Endothelial cell of umbilical vein (primary cell): ENCODE measurements around the gene TMEFF2. TPM values are rescaled to one million over a fixed set of nuclear protein-coding genes. Genes with fewer than 3 reads are reported as not detected.

ENCODE experiments used
- BruUV-seq: library from RNA; stranded (reverse); fragments of 400-500 nt; replicated peaks from 2 replicates; lab custom pipeline; 2021; lab: Mats Ljungman, UMichigan
- CTCF ChIA-PET: fragments of 300-600, 350-600 bp; sonication (Branson Sonifier 250); formaldehyde crosslinking; loops from one replicate; lab custom pipeline; 2021; ENCODE audit warnings: antibody characterized with exemption, inconsistent platforms; lab: Charles Lee
- POLR2A ChIA-PET: fragments of 300-600, 350-600 bp; sonication (Branson Sonifier 250); formaldehyde crosslinking; loops from one replicate; lab custom pipeline; 2021; ENCODE audit warnings: antibody characterized with exemption, inconsistent platforms; lab: Charles Lee
- DNase-seq: peaks from one replicate; pipeline ENCODE4 v3.0.0-alpha.2; 2011; ENCODE audit warnings: low read depth, low spot score
- FAIRE-seq: peaks from 2 replicates; lab custom pipeline; 2011; peaks lifted over from hg19 to GRCh38; lab: Jason Lieb, UNC
- H2AFZ ChIP-seq: 2 replicates; pipeline ENCODE4 v1.6.0; 2012; ENCODE audit warnings: low read depth, low read length, control low read depth, inconsistent platforms
- H3K27ac ChIP-seq: 2 replicates; pipeline ENCODE4 v1.5.1; 2011; ENCODE audit warnings: low read depth, mild to moderate bottlenecking, control low read depth, low read length, moderate library complexity; ENCODE audit not compliant: insufficient read depth
- H3K27me3 ChIP-seq, 2 experiments: 2 replicates each; pipeline versions ENCODE4 v1.6.0 to v1.6.1; 2011; ENCODE audit warnings: low read length in 2 of 2, mixed read lengths in 1 of 2; ENCODE audit not compliant: control insufficient read depth in 2 of 2, insufficient read depth in 2 of 2
- H3K36me3 ChIP-seq, 2 experiments: 2 replicates in 1 of 2; 3 replicates in 1 of 2; pipeline ENCODE4 v1.5.1; 2011; ENCODE audit warnings: low read length in 2 of 2, mild to moderate bottlenecking in 1 of 2, moderate library complexity in 1 of 2; ENCODE audit not compliant: control insufficient read depth in 2 of 2, insufficient read depth in 2 of 2; ENCODE audit errors: extremely low read depth in 1 of 2
- H3K4me1 ChIP-seq: 3 replicates; pipeline ENCODE4 v1.5.1; 2011; ENCODE audit warnings: mild to moderate bottlenecking, low read length; ENCODE audit not compliant: control insufficient read depth, insufficient read depth; ENCODE audit errors: extremely low read depth
- H3K4me2 ChIP-seq: 2 replicates; pipeline ENCODE4 v1.6.1; 2011; ENCODE audit warnings: low read length, control low read depth, mixed read lengths; ENCODE audit not compliant: insufficient read depth
- H3K4me3 ChIP-seq, 3 experiments: fragments of 200-600 bp in 1 of 3; sonication (generic), shearing (Covaris generic) in 1 of 3; replicated peaks in 1 of 3; 2 replicates each; pipeline ENCODE4 v1.5.1; 2011 to 2016; ENCODE audit warnings: control low read depth in 3 of 3, low read length in 3 of 3, mild to moderate bottlenecking in 2 of 3, inconsistent platforms in 1 of 3, low read depth in 1 of 3, moderate library complexity in 1 of 3; ENCODE audit not compliant: insufficient read depth in 1 of 3
- H3K79me2 ChIP-seq: 2 replicates; pipeline ENCODE4 v1.6.0; 2012; ENCODE audit warnings: low read length, inconsistent platforms; ENCODE audit not compliant: control insufficient read depth, insufficient read depth
- H3K9ac ChIP-seq: replicated peaks from 2 replicates; pipeline ENCODE3; 2011; ENCODE audit warnings: low read length, control low read depth; ENCODE audit not compliant: insufficient read depth; ENCODE audit errors: extremely low read depth
- H3K9me1 ChIP-seq: replicated peaks from 3 replicates; pipeline ENCODE4 v1.6.0; 2011; ENCODE audit warnings: mild to moderate bottlenecking, low read length; ENCODE audit not compliant: control insufficient read depth, insufficient read depth; ENCODE audit errors: extremely low read depth
- H3K9me3 ChIP-seq: replicated peaks from 2 replicates; pipeline ENCODE4 v1.5.1; 2012; ENCODE audit warnings: low read length, inconsistent platforms; ENCODE audit not compliant: control insufficient read depth, insufficient read depth
- H4K20me1 ChIP-seq: replicated peaks from 2 replicates; pipeline ENCODE3; 2011; ENCODE audit warnings: mild to moderate bottlenecking, low read length; ENCODE audit not compliant: control insufficient read depth, insufficient read depth; ENCODE audit errors: extremely low read depth
- CTCF ChIP-seq, 2 donors: IDR thresholded peaks; 1 replicate in 1 of 2; 2 replicates in 1 of 2; pipeline ENCODE4 v1.5.1; 2011; ENCODE audit warnings: low read length in 2 of 2, mild to moderate bottlenecking in 2 of 2, moderate library complexity in 2 of 2, control low read depth in 1 of 2, inconsistent platforms in 1 of 2, low read depth in 1 of 2; ENCODE audit not compliant: insufficient read depth in 1 of 2; ENCODE audit errors: extremely low read depth in 1 of 2
- EZH2 ChIP-seq: IDR thresholded peaks from 2 replicates; pipeline ENCODE4 v1.6.1; 2012; ENCODE audit warnings: borderline replicate concordance, low read depth, mild to moderate bottlenecking, moderate library complexity, low read length, inconsistent platforms; ENCODE audit not compliant: severe bottlenecking
- FOS ChIP-seq: IDR thresholded peaks from 2 replicates; pipeline ENCODE4 v1.6.1; 2011; ENCODE audit warnings: mild to moderate bottlenecking, low read length, moderate library complexity, borderline replicate concordance; ENCODE audit not compliant: insufficient read depth
- GATA2 ChIP-seq: IDR thresholded peaks from 2 replicates; pipeline ENCODE4 v1.7.0; 2011; ENCODE audit warnings: low read depth, mild to moderate bottlenecking, moderate library complexity, mixed read lengths, low read length; ENCODE audit not compliant: insufficient read length, insufficient read depth
- JUN ChIP-seq: IDR thresholded peaks from 2 replicates; pipeline ENCODE4 v1.6.1; 2011; ENCODE audit warnings: borderline replicate concordance, low read depth; ENCODE audit not compliant: insufficient read length, insufficient read depth
- MAX ChIP-seq: IDR thresholded peaks from 2 replicates; pipeline ENCODE4 v1.6.1; 2011; ENCODE audit not compliant: insufficient read depth, insufficient read length
- MYC ChIP-seq: IDR thresholded peaks from one replicate; pipeline ENCODE4 v1.6.1; 2011; ENCODE audit warnings: mild to moderate bottlenecking, low read depth, low read length
- POLR2A ChIP-seq: IDR thresholded peaks from 2 replicates; pipeline ENCODE4 v1.6.1; 2012; ENCODE audit warnings: low read depth, mild to moderate bottlenecking, control low read depth, low read length
- dilution Hi-C: fragments of 300-500 bp; cut with MboI; formaldehyde crosslinking; loops from one replicate; pipeline ENCODE4 v1.15.0; 2019; ENCODE audit warnings: low sequenced_read_pairs; ENCODE audit not compliant: extremely low pct_ligation_motif_present
- intact Hi-C: fragments of 100-400 bp; cut with micrococcal nuclease; formaldehyde crosslinking; loops from one replicate; pipeline ENCODE4 v1.10.0; 2022
- polyA plus RNA-seq, 4 experiments: library from polyadenylated mRNA; depleted of rRNA in 3 of 4; stranded (reverse) in 3 of 4; unstranded in 1 of 4; fragments of >200 nt; gene quantifications; 2 replicates each; pipeline versions ENCODE4 v1.2.1 to v1.2.3, GENCODE V29; 2011 to 2012; ENCODE audit warnings: missing spikeins in 1 of 4
- total RNA-seq: library from RNA; stranded (reverse); gene quantifications from 2 replicates; pipeline ENCODE4 v1.2.3, GENCODE V29; 2021

The TMEFF2 gene
- total and polyA plus RNA-seq, 2 donors (not counting 3 experiments of a cell fraction or from before 2014, with no cell fraction given): 0.18 to 0.20 TPM

GRCh38 chr2:191913796-191914195, 280.9 kb downstream of the TMEFF2 start:
- no peak overlapping the region for H3K4me3 ChIP-seq
- H3K9ac ChIP-seq: no peak overlapping the region
- H3K79me2 ChIP-seq: no peaks in the 10 kb centered on the region
- H3K4me1 ChIP-seq: peaks cover 27% of the 10 kb centered on the region
- H3K9me1 ChIP-seq: no peaks in the 10 kb centered on the region
- no peaks in the 10 kb centered on the region for H3K9me3 ChIP-seq
- BruUV-seq: no TSS peak
- FAIRE-seq: no peak
- H2AFZ ChIP-seq: no peak overlapping the region
- DNase-seq: no peak
- intact Hi-C loops: no loop called here
- CTCF ChIA-PET: interaction anchor here (1.2 to 1.8 kb wide), 4 partner anchors 10 to 249 kb away, joined by 3 to 9 read pairs (median 4); no protein-coding TSS in a partner anchor
- H3K27ac ChIP-seq: no peak overlapping the region
- no peaks in the 10 kb centered on the region for H3K27me3 ChIP-seq
- POLR2A ChIA-PET: no interaction called here
- H3K4me2 ChIP-seq: no peak overlapping the region
- TF ChIP-seq MAX (no peak), POLR2A (no peak), GATA2 (no peak), FOS (no peak), JUN (no peak), EZH2 (no peak), MYC (no peak)
- H3K36me3 ChIP-seq: no peaks in the 10 kb centered on the region
- dilution Hi-C loops: no loop called here
- H4K20me1 ChIP-seq: no peaks in the 10 kb centered on the region

- intact Hi-C loops: no loop called here
- FAIRE-seq: no peak
Observed at GRCh38 chr2:191912764-191913163, 282.0 kb downstream of the TMEFF2 start.

More at GRCh38 chr2:191912764-191913163, 282.0 kb downstream of the TMEFF2 start:
- Histone ChIP-seq H3K4me3 (no peak overlapping the region), H3K27me3 (no peaks in the 10 kb centered on the region), H4K20me1 (no peaks in the 10 kb centered on the region), H3K4me2 (no peak overlapping the region), H3K79me2 (no peaks in the 10 kb centered on the region), H3K4me1 (peaks cover 24% of the 10 kb centered on the region), H3K27ac (no peak overlapping the region), H3K36me3 (no peaks in the 10 kb centered on the region), H2AFZ (no peak overlapping the region), H3K9me3 (no peaks in the 10 kb centered on the region), H3K9me1 (no peaks in the 10 kb centered on the region), H3K9ac (no peak overlapping the region)
- TF ChIP-seq GATA2 (no peak), CTCF (IDR thresholded peaks at IDR 0.05; ENCODE audit: extremely low read depth in 1 of 2, insufficient read depth in 1 of 2, low read depth in 1 of 2, low read length in 2 of 2) (no peak), EZH2 (no peak), MYC (no peak), POLR2A (no peak), JUN (no peak), FOS (no peak)
- dilution Hi-C loops: no loop called here
- BruUV-seq: no TSS peak
- no peak for DNase-seq
- POLR2A ChIA-PET: no interaction called here
- CTCF ChIA-PET: interaction anchor here (1.1 to 1.8 kb wide), 5 partner anchors 9 to 250 kb away, joined by 3 to 9 read pairs (median 4); no protein-coding TSS in a partner anchor
